SK-N-SH (cell line): ENCODE data around the gene ZNF3. TPM values are rescaled to one million over a fixed set of nuclear protein-coding genes. Genes with fewer than 3 reads are reported as not detected.
A peak's percentile ranks its signal among the peaks of the same experiment; 100 is the strongest.

Source experiments
- CTCF ChIA-PET: fragments of 300-600, 350-600 bp; formaldehyde crosslinking; extraction: SDS; loops from one replicate; lab custom pipeline; 2021; lab: Yijun Ruan, JAX
- POLR2A ChIA-PET: fragments of 350-600 bp; sonication (Branson Sonifier 250); formaldehyde crosslinking; extraction: SDS; loops from one replicate; lab custom pipeline; 2020; ENCODE audit warnings: antibody characterized with exemption, inconsistent platforms; lab: Yijun Ruan, JAX
- DNase-seq: peaks from one replicate; pipeline ENCODE4 v3.0.0; 2012
- H2AFZ ChIP-seq: fragments of 200-600 bp; sonication (generic); 2 replicates; pipeline ENCODE4 v1.8.1; 2016; ENCODE audit warnings: antibody characterized with exemption, mild to moderate bottlenecking, low read depth
- H3F3A ChIP-seq: fragments of 200-600 bp; sonication (generic); replicated peaks from 2 replicates; pipeline ENCODE3; 2016; ENCODE audit warnings: antibody characterized with exemption, mild to moderate bottlenecking; ENCODE audit not compliant: insufficient read depth
- H3K27ac ChIP-seq, 2 experiments: fragments of 200-500 bp in 1 of 2; fragments of 200-600 bp in 1 of 2; sonication (Bioruptor generic) in 1 of 2; sonication (generic), shearing (Covaris generic) in 1 of 2; 2 replicates each; pipeline versions ENCODE4 v1.5.1 to v1.6.1; 2014 to 2016; ENCODE audit warnings: low read depth in 2 of 2, inconsistent platforms in 1 of 2, low read length in 1 of 2, mild to moderate bottlenecking in 1 of 2, mixed read lengths in 1 of 2
- H3K27me3 ChIP-seq: fragments of 200-600 bp; sonication (generic), shearing (Covaris generic); 2 replicates; pipeline ENCODE4 v1.6.1; 2016; ENCODE audit warnings: mixed run types; ENCODE audit not compliant: insufficient read depth
- H3K36me3 ChIP-seq, 2 experiments: fragments of 200-500 bp in 1 of 2; fragments of 200-600 bp in 1 of 2; sonication (Bioruptor generic) in 1 of 2; sonication (generic) in 1 of 2; replicated peaks in 1 of 2; 2 replicates each; pipeline versions ENCODE3 to v1.5.1; 2014 to 2016; ENCODE audit warnings: low read length in 1 of 2, mild to moderate bottlenecking in 1 of 2; ENCODE audit not compliant: insufficient read depth in 2 of 2, control insufficient read depth in 1 of 2
- H3K4me1 ChIP-seq, 2 experiments: fragments of 200-500 bp in 1 of 2; fragments of 200-600 bp in 1 of 2; sonication (Bioruptor generic) in 1 of 2; sonication (generic), shearing (Covaris generic) in 1 of 2; 2 replicates each; pipeline versions ENCODE4 v1.5.1 to v1.6.1; 2014 to 2016; ENCODE audit warnings: low read depth in 1 of 2, low read length in 1 of 2, mixed run types in 1 of 2; ENCODE audit not compliant: insufficient read depth in 2 of 2, control insufficient read depth in 1 of 2
- H3K4me2 ChIP-seq: fragments of 200-600 bp; sonication (generic), shearing (Covaris generic); 2 replicates; pipeline ENCODE4 v1.6.1; 2017; ENCODE audit warnings: mixed run types
- H3K4me3 ChIP-seq, 2 experiments: fragments of 200-500 bp in 1 of 2; fragments of 200-600 bp in 1 of 2; sonication (Bioruptor generic) in 1 of 2; sonication (generic), shearing (Covaris generic) in 1 of 2; 2 replicates each; pipeline versions ENCODE4 v1.5.1 to v1.8.1; 2014 to 2016; ENCODE audit warnings: low read depth in 2 of 2, inconsistent platforms in 1 of 2, low read length in 1 of 2, mild to moderate bottlenecking in 1 of 2, mixed read lengths in 1 of 2, moderate library complexity in 1 of 2
- H3K79me2 ChIP-seq: fragments of 200-600 bp; sonication (generic); 2 replicates; pipeline ENCODE4 v1.8.1; 2017; ENCODE audit warnings: mild to moderate bottlenecking; ENCODE audit not compliant: insufficient read depth
- H3K9ac ChIP-seq: fragments of 200-600 bp; sonication (generic); 2 replicates; pipeline ENCODE4 v1.6.1; 2017; ENCODE audit warnings: mixed run types
- H3K9me2 ChIP-seq: fragments of 200-600 bp; sonication (generic); 2 replicates; pipeline ENCODE4 v1.6.1; 2017; ENCODE audit warnings: mixed run types
- H3K9me3 ChIP-seq: fragments of 200-600 bp; sonication (generic); 2 replicates; pipeline ENCODE4 v1.6.1; 2017; ENCODE audit warnings: mixed run types, mild to moderate bottlenecking, moderate library complexity
- H4K20me1 ChIP-seq: fragments of 200-600 bp; sonication (generic); 2 replicates; pipeline ENCODE4 v1.6.1; 2017; ENCODE audit warnings: mild to moderate bottlenecking, mixed run types; ENCODE audit not compliant: insufficient read depth
- CHD2 ChIP-seq: fragments of 150-350 bp; IDR thresholded peaks from 2 replicates; pipeline ENCODE4 v1.6.1; 2018; ENCODE audit warnings: low read length; ENCODE audit not compliant: partially characterized antibody
- ELF1 ChIP-seq: IDR thresholded peaks from 2 replicates; pipeline ENCODE4 v1.4.0; 2012
- EP300 ChIP-seq, 2 experiments: IDR thresholded peaks; 2 replicates each; pipeline versions ENCODE4 v1.4.0 to v1.6.1; 2012; ENCODE audit warnings: borderline replicate concordance in 1 of 2, low read depth in 1 of 2, low read length in 1 of 2
- EZH2phosphoT487 ChIP-seq: fragments of 200-600 bp; sonication (generic); IDR thresholded peaks from 2 replicates; pipeline ENCODE4 v1.6.1; 2017; ENCODE audit warnings: low read depth, mixed run types, mild to moderate bottlenecking, antibody characterized with exemption, moderate library complexity, borderline replicate concordance
- FOSL2 ChIP-seq: IDR thresholded peaks from 2 replicates; pipeline ENCODE4 v1.4.0; 2012; ENCODE audit warnings: low read depth, mild to moderate bottlenecking, moderate library complexity, borderline replicate concordance
- IRF3 ChIP-seq: fragments of 150-350 bp; IDR thresholded peaks from 2 replicates; pipeline ENCODE4 v1.6.1; 2016; ENCODE audit warnings: mild to moderate bottlenecking, low read depth, low read length
- JUND ChIP-seq: IDR thresholded peaks from 2 replicates; pipeline ENCODE4 v1.4.0; 2012
- MAX ChIP-seq: IDR thresholded peaks from 2 replicates; pipeline ENCODE4 v1.4.0; 2012; ENCODE audit warnings: low read depth
- NFIC ChIP-seq: IDR thresholded peaks from 2 replicates; pipeline ENCODE4 v1.4.0; 2012; ENCODE audit warnings: borderline replicate concordance
- NRF1 ChIP-seq: IDR thresholded peaks from 2 replicates; pipeline ENCODE4 v1.6.1; 2012; ENCODE audit warnings: low read depth, mild to moderate bottlenecking, low read length
- RAD21 ChIP-seq: IDR thresholded peaks from 2 replicates; pipeline ENCODE4 v1.6.1; 2012; ENCODE audit warnings: mild to moderate bottlenecking, low read length
- RCOR1 ChIP-seq: fragments of 150-350 bp; IDR thresholded peaks from 2 replicates; pipeline ENCODE4 v1.6.1; 2017; ENCODE audit warnings: antibody characterized with exemption, low read length
- TAF1 ChIP-seq: IDR thresholded peaks from 2 replicates; pipeline ENCODE4 v1.6.1; 2012; ENCODE audit warnings: low read depth, mild to moderate bottlenecking, low read length, moderate library complexity, borderline replicate concordance
- TEAD4 ChIP-seq: IDR thresholded peaks from 2 replicates; pipeline ENCODE4 v1.4.0; 2012; ENCODE audit warnings: mild to moderate bottlenecking, borderline replicate concordance; ENCODE audit not compliant: insufficient read depth
- USF1 ChIP-seq: IDR thresholded peaks from 2 replicates; pipeline ENCODE4 v1.4.0; 2012; ENCODE audit warnings: low read depth, borderline replicate concordance
- USF2 ChIP-seq: fragments of 150-350 bp; IDR thresholded peaks from 2 replicates; pipeline ENCODE4 v1.6.1; 2017; ENCODE audit warnings: antibody characterized with exemption, low read length, low read depth, borderline replicate concordance
- ZBTB33 ChIP-seq: IDR thresholded peaks from 2 replicates; pipeline ENCODE4 v1.4.0; 2012; ENCODE audit warnings: low read depth, borderline replicate concordance
- whole genome bisulfite sequencing: methylation state at CpG from one replicate; pipeline ENCODE4 v1.1.6; 2017; ENCODE audit warnings: low lambda C conversion rate; 5-methylcytosine and 5-hydroxymethylcytosine counted together
- polyA plus RNA-seq, 3 experiments: library from polyadenylated mRNA; depleted of rRNA; stranded (reverse); fragments of >200 nt; gene quantifications; 2 replicates each; pipeline ENCODE4 v1.2.3, GENCODE V29; 2012

ZNF3 gene
- polyA plus RNA-seq, 1 of the 3 experiments (the other 2 are of a cell fraction): 30.5 TPM

GRCh38 chr7:100119072-100119969 lies 37.8 kb upstream of the ZNF3 start, which contains the start of the genes CNPY4 and TAF6 (continued):
- TF ChIP-seq IRF3: no peak
- TF ChIP-seq EZH2phosphoT487: no peak
- TF ChIP-seq TAF1: peak; percentile 100
- peak; percentile 94 for TF ChIP-seq NRF1
- no peak for TF ChIP-seq ZBTB33
- peak; percentile 66 for TF ChIP-seq MAX
- no peak for TF ChIP-seq USF1

GRCh38 chr7:100118388-100119071 lies 37.0 kb upstream of the ZNF3 start:
- CTCF ChIA-PET: interaction anchor here (7.2 kb wide), 1 partner anchor 13 kb away, joined by 42 read pairs; no protein-coding TSS in a partner anchor
- Histone ChIP-seq H3K27me3 (no peaks in the 10 kb centered on the region), H3K4me1 (peaks cover 0 to 11% of the 10 kb centered on the region in 2 experiments; a peak in 2 of 4 replicates), H4K20me1 (no peaks in the 10 kb centered on the region), H3F3A (peaks cover 20% of the 10 kb centered on the region), H3K79me2 (peaks cover 47% of the 10 kb centered on the region), H3K36me3 (peaks cover 5 to 25% of the 10 kb centered on the region in 2 experiments), H2AFZ (peak overlapping the region; percentile 93), H3K9me3 (no peaks in the 10 kb centered on the region), H3K9me2 (no peaks in the 10 kb centered on the region), H3K27ac (peak overlapping the region; percentile 84), H3K9ac (peak overlapping the region; percentile 78), H3K4me3 (peak overlapping the region; percentile 69 to 97), H3K4me2 (peak overlapping the region; percentile 96)
- POLR2A ChIA-PET: no interaction called here
- no peak for DNase-seq
- WGBS: 17% methylated on average over 18 of the region's 18 CpGs
- no peak for TF ChIP-seq CHD2
- no peak for TF ChIP-seq NFIC
- TF ChIP-seq USF2: no peak
- TF ChIP-seq RAD21: no peak
- no peak for TF ChIP-seq USF1
- no peak for TF ChIP-seq MAX
- no peak for TF ChIP-seq TEAD4
- no peak for TF ChIP-seq TAF1
- no peak for TF ChIP-seq EP300 (IDR thresholded peaks at IDR 0.05; ENCODE audit: borderline replicate concordance in 1 of 2, low read depth in 1 of 2, low read length in 1 of 2)
- TF ChIP-seq RCOR1: no peak
- no peak for TF ChIP-seq JUND
- TF ChIP-seq ELF1: no peak
- TF ChIP-seq FOSL2: no peak
